SK-N-SH treated with all-trans-retinoic acid at 6 μM for 48 hours (cell line): Measurements from ENCODE around the gene NTM.
"Not testable (repeated sequence)": the region's sequence is repeated elsewhere in the genome, so short reads cannot be mapped to it uniquely, and the experiment has no call there.

Experiments used
- ATAC-seq: fragments of 200-7000 bp; cut with Tn5 transposase; 3 replicates; pipeline ENCODE4 v1.9.1; 2020; ENCODE audit warnings: mild to moderate bottlenecking, moderate library complexity
- ARNTL ChIP-seq: fragments of 450-650 bp; formaldehyde crosslinking; IDR thresholded peaks from 2 replicates; pipeline ENCODE4 v1.5.0; 2020; ENCODE audit warnings: low read depth, mild to moderate bottlenecking, moderate library complexity, borderline replicate concordance
- CSDC2 ChIP-seq: fragments of 250-450 bp; sonication (Bioruptor Pico); IDR thresholded peaks from 2 replicates; pipeline ENCODE4 v1.5.0; 2020; ENCODE audit warnings: mild to moderate bottlenecking, moderate library complexity
- CSRNP3 ChIP-seq: fragments of 250-450 bp; sonication (Bioruptor Pico); IDR thresholded peaks from 2 replicates; pipeline ENCODE4 v1.5.1; 2021; ENCODE audit warnings: mild to moderate bottlenecking, moderate library complexity
- ESRRG ChIP-seq: fragments of 250-450 bp; sonication (Bioruptor Pico); IDR thresholded peaks from 2 replicates; pipeline ENCODE4 v1.6.1; 2021; ENCODE audit warnings: mild to moderate bottlenecking
- GLIS3 ChIP-seq: fragments of 250-450 bp; sonication (Bioruptor Pico); IDR thresholded peaks from 2 replicates; pipeline ENCODE4 v1.5.0; 2020; ENCODE audit warnings: mild to moderate bottlenecking, moderate library complexity
- ISL1 ChIP-seq: fragments of 250-450 bp; sonication (Bioruptor Pico); IDR thresholded peaks from 2 replicates; pipeline ENCODE4 v2.1.2; 2022; ENCODE audit warnings: mild to moderate bottlenecking, moderate library complexity
- OSR1 ChIP-seq: fragments of 250-450 bp; sonication (Bioruptor Pico); IDR thresholded peaks from 2 replicates; pipeline ENCODE4 v1.8.0; 2022; ENCODE audit warnings: moderate library complexity, mild to moderate bottlenecking, inconsistent platforms
- PPARA ChIP-seq: fragments of 250-450 bp; sonication (Bioruptor Pico); IDR thresholded peaks from 2 replicates; pipeline ENCODE4 v1.5.0; 2020; ENCODE audit warnings: mild to moderate bottlenecking, borderline replicate concordance
- RARB ChIP-seq: fragments of 250-450 bp; sonication (Bioruptor Pico); IDR thresholded peaks from 2 replicates; pipeline ENCODE4 v1.8.0; 2021; ENCODE audit warnings: mild to moderate bottlenecking, moderate library complexity
- SNAI2 ChIP-seq: fragments of 250-450 bp; sonication (Bioruptor Pico); IDR thresholded peaks from 2 replicates; pipeline ENCODE4 v1.5.0; 2020; ENCODE audit warnings: mild to moderate bottlenecking, moderate library complexity
- TCF4 ChIP-seq: fragments of 250-450 bp; sonication (Bioruptor Pico); IDR thresholded peaks from 2 replicates; pipeline ENCODE4 v1.8.0; 2021; ENCODE audit warnings: mild to moderate bottlenecking, moderate library complexity, borderline replicate concordance
- TSHZ2 ChIP-seq: fragments of 250-450 bp; sonication (Bioruptor Pico); IDR thresholded peaks from 2 replicates; pipeline ENCODE4 v1.5.0; 2020; ENCODE audit warnings: mild to moderate bottlenecking, moderate library complexity
- ZC3H10 ChIP-seq: fragments of 250-450 bp; sonication (Bioruptor Pico); IDR thresholded peaks from 2 replicates; pipeline ENCODE4 v1.5.1; 2021; ENCODE audit warnings: mild to moderate bottlenecking, moderate library complexity
- ZFP3 ChIP-seq: fragments of 250-450 bp; sonication (Bioruptor Pico); IDR thresholded peaks from 2 replicates; pipeline ENCODE4 v1.5.0; 2020; ENCODE audit warnings: mild to moderate bottlenecking, moderate library complexity
- ZFP30 ChIP-seq: fragments of 450-650 bp; formaldehyde crosslinking; IDR thresholded peaks from 2 replicates; pipeline ENCODE4 v1.5.0; 2022; ENCODE audit warnings: mild to moderate bottlenecking, moderate library complexity
- ZNF565 ChIP-seq: fragments of 450-650 bp; formaldehyde crosslinking; conservative IDR thresholded peaks from 2 replicates; pipeline ENCODE4 v1.5.0; 2020; ENCODE audit warnings: low read depth, mild to moderate bottlenecking, moderate library complexity
- ZNF70 ChIP-seq: fragments of 450-650 bp; formaldehyde crosslinking; IDR thresholded peaks from 2 replicates; pipeline ENCODE4 v1.5.0; 2020; ENCODE audit warnings: mild to moderate bottlenecking, moderate library complexity
- ZNF8 ChIP-seq: fragments of 450-650 bp; formaldehyde crosslinking; IDR thresholded peaks from 2 replicates; pipeline ENCODE4 v1.5.0; 2020; ENCODE audit warnings: mild to moderate bottlenecking, moderate library complexity
- TF ChIP-seq, protein P1 (sequence below): fragments of 250-450 bp; sonication (Bioruptor Pico); IDR thresholded peaks from 2 replicates; pipeline ENCODE4 v1.8.0; 2020; ENCODE audit warnings: mild to moderate bottlenecking, moderate library complexity, borderline replicate concordance
- TF ChIP-seq, protein P2 (sequence below): fragments of 250-450 bp; sonication (Bioruptor Pico); IDR thresholded peaks from 2 replicates; pipeline ENCODE4 v1.8.0; 2021; ENCODE audit warnings: low read depth, mild to moderate bottlenecking, moderate library complexity, borderline replicate concordance
- TF ChIP-seq, protein P3 (sequence below): fragments of 250-450 bp; sonication (Bioruptor Pico); IDR thresholded peaks from 2 replicates; pipeline ENCODE4 v1.5.1; 2020; ENCODE audit warnings: low read depth, mild to moderate bottlenecking, moderate library complexity

Gene NTM

GRCh38 chr11:131423688-131424087 lies 53.3 kb downstream of the NTM start:
- ATAC-seq, result no peak
- TF ChIP-seq ZNF565 (CRISPR knock-in tag) (no peak), PPARA (CRISPR knock-in tag) (no peak), ZC3H10 (CRISPR knock-in tag) (no peak)

DNA sequence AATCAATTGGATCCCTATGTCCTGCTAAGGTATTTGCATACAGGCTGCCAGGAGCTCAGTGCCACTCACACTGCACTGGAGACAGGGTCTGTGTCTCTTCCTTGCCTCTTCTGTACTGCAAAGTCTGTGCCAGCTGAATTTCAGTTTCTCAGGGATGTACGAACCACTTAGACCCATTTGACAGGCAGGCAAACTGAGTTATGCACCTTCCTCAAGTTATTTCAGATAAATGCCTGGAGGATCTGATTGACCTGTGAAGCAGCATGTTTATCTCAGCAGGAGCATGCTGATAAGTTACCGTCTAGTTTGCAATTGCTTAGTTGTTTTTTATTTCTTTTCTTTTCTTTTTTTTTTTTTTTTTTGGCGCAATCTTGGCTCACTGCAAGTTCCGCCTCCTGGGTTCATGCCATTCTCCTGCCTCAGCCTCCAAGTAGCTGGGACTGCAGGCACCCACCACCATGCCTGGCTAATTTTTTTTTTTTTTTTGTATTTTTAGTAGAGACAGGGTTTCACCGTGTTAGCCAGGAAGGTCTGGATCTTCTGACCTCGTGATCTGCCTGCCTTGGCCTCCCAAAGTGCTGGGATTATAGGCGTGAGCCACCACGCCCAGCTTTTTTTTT lies 54.0 kb downstream of the NTM start:
- ATAC-seq, result not testable (repeated sequence)

GRCh38 chr11:131425285-131425684 lies 54.9 kb downstream of the NTM start:
- ATAC-seq, result no peak
- no peak for TF ChIP-seq RARB (CRISPR knock-in tag)
- TF ChIP-seq CSDC2, result no peak
- no peak for TF ChIP-seq GLIS3 (CRISPR knock-in tag)
- no peak for TF ChIP-seq ESRRG (CRISPR knock-in tag)
- no peak for TF ChIP-seq ZNF8 (CRISPR knock-in tag)
- TF ChIP-seq ZNF70, result no peak
- no peak for TF ChIP-seq CSRNP3 (CRISPR knock-in tag)
- TF ChIP-seq TSHZ2 (CRISPR knock-in tag), result no peak
- TF ChIP-seq TCF4, result no peak
- TF ChIP-seq ZFP3 (CRISPR knock-in tag), result no peak
- TF ChIP-seq SNAI2 (CRISPR knock-in tag), result no peak
- no peak for TF ChIP-seq ARNTL (CRISPR knock-in tag)
- TF ChIP-seq ZFP30, result no peak
- no peak for TF ChIP-seq PPARA (CRISPR knock-in tag)
- TF ChIP-seq, protein P1, sequence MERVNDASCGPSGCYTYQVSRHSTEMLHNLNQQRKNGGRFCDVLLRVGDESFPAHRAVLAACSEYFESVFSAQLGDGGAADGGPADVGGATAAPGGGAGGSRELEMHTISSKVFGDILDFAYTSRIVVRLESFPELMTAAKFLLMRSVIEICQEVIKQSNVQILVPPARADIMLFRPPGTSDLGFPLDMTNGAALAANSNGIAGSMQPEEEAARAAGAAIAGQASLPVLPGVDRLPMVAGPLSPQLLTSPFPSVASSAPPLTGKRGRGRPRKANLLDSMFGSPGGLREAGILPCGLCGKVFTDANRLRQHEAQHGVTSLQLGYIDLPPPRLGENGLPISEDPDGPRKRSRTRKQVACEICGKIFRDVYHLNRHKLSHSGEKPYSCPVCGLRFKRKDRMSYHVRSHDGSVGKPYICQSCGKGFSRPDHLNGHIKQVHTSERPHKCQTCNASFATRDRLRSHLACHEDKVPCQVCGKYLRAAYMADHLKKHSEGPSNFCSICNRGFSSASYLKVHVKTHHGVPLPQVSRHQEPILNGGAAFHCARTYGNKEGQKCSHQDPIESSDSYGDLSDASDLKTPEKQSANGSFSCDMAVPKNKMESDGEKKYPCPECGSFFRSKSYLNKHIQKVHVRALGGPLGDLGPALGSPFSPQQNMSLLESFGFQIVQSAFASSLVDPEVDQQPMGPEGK (CRISPR knock-in tag), result no peak
- no peak for TF ChIP-seq ZC3H10 (CRISPR knock-in tag)
- TF ChIP-seq OSR1 (CRISPR knock-in tag), result no peak
- TF ChIP-seq, protein P2, sequence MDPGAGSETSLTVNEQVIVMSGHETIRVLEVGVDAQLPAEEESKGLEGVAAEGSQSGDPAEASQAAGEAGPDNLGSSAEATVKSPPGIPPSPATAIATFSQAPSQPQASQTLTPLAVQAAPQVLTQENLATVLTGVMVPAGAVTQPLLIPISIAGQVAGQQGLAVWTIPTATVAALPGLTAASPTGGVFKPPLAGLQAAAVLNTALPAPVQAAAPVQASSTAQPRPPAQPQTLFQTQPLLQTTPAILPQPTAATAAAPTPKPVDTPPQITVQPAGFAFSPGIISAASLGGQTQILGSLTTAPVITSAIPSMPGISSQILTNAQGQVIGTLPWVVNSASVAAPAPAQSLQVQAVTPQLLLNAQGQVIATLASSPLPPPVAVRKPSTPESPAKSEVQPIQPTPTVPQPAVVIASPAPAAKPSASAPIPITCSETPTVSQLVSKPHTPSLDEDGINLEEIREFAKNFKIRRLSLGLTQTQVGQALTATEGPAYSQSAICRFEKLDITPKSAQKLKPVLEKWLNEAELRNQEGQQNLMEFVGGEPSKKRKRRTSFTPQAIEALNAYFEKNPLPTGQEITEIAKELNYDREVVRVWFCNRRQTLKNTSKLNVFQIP (CRISPR knock-in tag), result no peak
- TF ChIP-seq ISL1 (CRISPR knock-in tag), result no peak

DNA sequence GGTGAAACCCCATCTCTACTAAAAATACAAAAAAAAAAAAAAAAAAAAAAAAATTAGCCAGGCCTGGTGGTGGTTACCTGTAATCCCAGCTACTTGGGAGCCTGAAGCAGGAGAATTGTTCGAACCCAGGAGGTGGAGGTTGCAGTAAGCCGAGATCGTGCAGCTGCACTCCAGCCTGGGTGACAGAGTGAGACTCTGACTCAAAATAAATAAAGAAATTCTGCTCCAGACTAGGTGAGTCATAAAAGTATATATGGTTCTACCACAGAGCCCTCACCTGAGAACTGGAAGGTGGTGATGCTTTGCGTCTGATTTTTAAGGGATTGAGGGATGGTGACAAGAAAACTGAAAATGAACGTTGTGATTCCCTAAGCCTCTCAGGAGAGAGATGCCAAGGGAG lies 58.4 kb downstream of the NTM start:
- no peak for ATAC-seq
- TF ChIP-seq PPARA (CRISPR knock-in tag) (no peak), CSRNP3 (CRISPR knock-in tag) (no peak), ZNF8 (CRISPR knock-in tag) (no peak), ZFP3 (CRISPR knock-in tag) (no peak), GLIS3 (CRISPR knock-in tag) (no peak)
- TF ChIP-seq, protein P1 (CRISPR knock-in tag), result no peak
- TF ChIP-seq, protein P3, sequence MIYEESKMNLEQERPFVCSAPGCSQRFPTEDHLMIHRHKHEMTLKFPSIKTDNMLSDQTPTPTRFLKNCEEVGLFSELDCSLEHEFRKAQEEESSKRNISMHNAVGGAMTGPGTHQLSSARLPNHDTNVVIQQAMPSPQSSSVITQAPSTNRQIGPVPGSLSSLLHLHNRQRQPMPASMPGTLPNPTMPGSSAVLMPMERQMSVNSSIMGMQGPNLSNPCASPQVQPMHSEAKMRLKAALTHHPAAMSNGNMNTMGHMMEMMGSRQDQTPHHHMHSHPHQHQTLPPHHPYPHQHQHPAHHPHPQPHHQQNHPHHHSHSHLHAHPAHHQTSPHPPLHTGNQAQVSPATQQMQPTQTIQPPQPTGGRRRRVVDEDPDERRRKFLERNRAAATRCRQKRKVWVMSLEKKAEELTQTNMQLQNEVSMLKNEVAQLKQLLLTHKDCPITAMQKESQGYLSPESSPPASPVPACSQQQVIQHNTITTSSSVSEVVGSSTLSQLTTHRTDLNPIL (CRISPR knock-in tag), result no peak
